Mesangial cell (primary cell): ENCODE data around the gene DHRSX. TPM values are rescaled to one million over a fixed set of nuclear protein-coding genes. Genes with fewer than 3 reads are reported as not detected.

Experiments
- total RNA-seq: library from RNA; depleted of rRNA; stranded (reverse); fragments of >200 nt; gene quantifications from 2 replicates; pipeline ENCODE4 v1.2.3, GENCODE V29; 2015

Gene DHRSX, protein sequence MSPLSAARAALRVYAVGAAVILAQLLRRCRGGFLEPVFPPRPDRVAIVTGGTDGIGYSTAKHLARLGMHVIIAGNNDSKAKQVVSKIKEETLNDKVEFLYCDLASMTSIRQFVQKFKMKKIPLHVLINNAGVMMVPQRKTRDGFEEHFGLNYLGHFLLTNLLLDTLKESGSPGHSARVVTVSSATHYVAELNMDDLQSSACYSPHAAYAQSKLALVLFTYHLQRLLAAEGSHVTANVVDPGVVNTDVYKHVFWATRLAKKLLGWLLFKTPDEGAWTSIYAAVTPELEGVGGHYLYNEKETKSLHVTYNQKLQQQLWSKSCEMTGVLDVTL
- 18.7 and 31.4 TPM in 2 replicates for total RNA-seq

DNA sequence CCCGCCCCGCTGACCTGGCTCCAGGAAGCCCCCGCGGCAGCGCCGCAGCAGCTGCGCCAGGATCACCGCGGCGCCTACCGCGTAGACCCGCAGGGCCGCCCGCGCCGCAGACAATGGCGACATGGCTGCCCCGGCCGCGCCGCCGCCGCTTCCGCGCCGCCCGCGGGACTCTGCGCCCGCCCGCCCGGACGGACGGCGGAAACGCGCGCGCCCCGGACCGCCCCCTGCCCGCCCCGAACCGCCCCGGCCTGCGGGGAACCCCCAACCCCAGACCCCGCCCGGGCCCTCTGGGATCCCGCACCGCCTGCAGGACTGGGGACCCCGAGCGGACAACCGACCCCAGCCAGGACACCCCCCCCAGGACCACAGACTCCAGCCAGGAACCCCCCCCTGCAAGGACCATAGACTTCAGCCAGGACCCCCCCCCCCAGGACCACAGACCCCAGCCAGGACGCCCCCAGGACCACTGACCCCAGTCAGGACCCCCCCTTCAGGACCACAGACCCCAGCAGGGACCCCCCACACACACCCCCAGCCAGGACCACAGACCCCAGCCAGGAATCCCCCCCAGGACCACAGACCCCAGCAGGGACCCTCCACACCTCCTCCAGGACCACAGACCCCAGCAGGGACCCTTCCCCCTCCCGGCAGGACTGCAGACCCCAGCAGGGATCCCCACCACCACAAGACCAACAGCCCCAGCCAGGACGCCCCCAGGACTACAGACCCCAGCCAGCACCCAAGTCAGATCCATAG, at the start of gene DHRSX, which contains the start of gene ZBED1:
TSS of gene DHRSX (minus strand) at position 174 of the 756 bp plus-strand sequence. CDS start at position 123, 51 bp downstream.
TSS of gene ZBED1 (minus strand) at position 174 of the 756 bp plus-strand sequence. CDS start 10,257 bp downstream, outside the sequence.

Other genes with a start within 250 kb of the DHRSX start
- 29.2 and 30.4 TPM in 2 replicates for gene ZBED1, start within 50 bp of the DHRSX start, total RNA-seq
- 254 and 265 TPM in 2 replicates for gene CD99, start 190.3 kb upstream of the DHRSX start, total RNA-seq